HCT116 (cell line): ENCODE results near the gene ZFHX2. TPM values are rescaled to one million over a fixed set of nuclear protein-coding genes. Genes with fewer than 3 reads are reported as not detected.

Source experiments
- ATAC-seq: fragments of 200-7000 bp; cut with Tn5 transposase; 2 replicates; pipeline ENCODE4 v1.9.1; 2020; ENCODE audit warnings: mild to moderate bottlenecking, moderate library complexity
- BruUV-seq: library from RNA; stranded (reverse); fragments of 400-500 nt; replicated peaks from 2 replicates; lab custom pipeline; 2021; lab: Mats Ljungman, UMichigan
- CTCF ChIA-PET: fragments of 300-600 bp; sonication (Branson Sonifier 250); formaldehyde crosslinking; loops from one replicate; lab custom pipeline; 2021; ENCODE audit warnings: antibody characterized with exemption; lab: Charles Lee
- POLR2A ChIA-PET: fragments of 300-600, 350-600 bp; sonication (Branson Sonifier 250); formaldehyde crosslinking; loops from one replicate; lab custom pipeline; 2021; ENCODE audit warnings: antibody characterized with exemption; lab: Charles Lee
- RAD21 ChIA-PET, 2 experiments: fragments of 300-600 bp; sonication (Branson Sonifier 250); formaldehyde crosslinking; loops; one replicate each; lab custom pipeline; 2023; ENCODE audit warnings: low total read pairs in 2 of 2; ENCODE audit not compliant: uncharacterized antibody in 2 of 2, unreplicated experiment in 2 of 2, low non-redundant PET in 1 of 2; lab: Charles Lee
- DNase-seq: peaks from one replicate; pipeline ENCODE4 v3.0.0-alpha.2; 2010; ENCODE audit warnings: low read depth, low spot score
- H2AFZ ChIP-seq: fragments of 200-600 bp; shearing (Covaris generic), sonication (generic); 2 replicates; pipeline ENCODE4 v1.6.1; 2017; ENCODE audit warnings: low read depth, mixed run types, mixed read lengths, antibody characterized with exemption, low read length; ENCODE audit not compliant: poor library complexity, severe bottlenecking
- H3K27ac ChIP-seq: 2 replicates; pipeline ENCODE4 v1.5.1; 2012; ENCODE audit warnings: low read depth, low read length
- H3K27me3 ChIP-seq: fragments of 200-600 bp; sonication (generic); 2 replicates; pipeline ENCODE4 v1.6.1; 2016; ENCODE audit warnings: mixed run types, low read length, mixed read lengths; ENCODE audit not compliant: insufficient read depth
- H3K36me3 ChIP-seq, 2 experiments: fragments of 200-500 bp in 1 of 2; fragments of 200-600 bp in 1 of 2; sonication (Bioruptor generic) in 1 of 2; sonication (generic) in 1 of 2; 2 replicates each; pipeline versions ENCODE4 v1.5.1 to v1.6.1; 2014 to 2016; ENCODE audit warnings: low read length in 2 of 2, inconsistent platforms in 1 of 2, mixed read lengths in 1 of 2, mixed run types in 1 of 2; ENCODE audit not compliant: insufficient read depth in 2 of 2, control insufficient read depth in 1 of 2
- H3K4me1 ChIP-seq, 2 experiments: fragments of 200-600 bp in 1 of 2; sonication (generic) in 1 of 2; 2 replicates each; pipeline versions ENCODE4 v1.5.1 to v1.6.1; 2012 to 2017; ENCODE audit warnings: low read length in 2 of 2, inconsistent platforms in 1 of 2, mild to moderate bottlenecking in 1 of 2, mixed read lengths in 1 of 2, mixed run types in 1 of 2, moderate library complexity in 1 of 2; ENCODE audit not compliant: insufficient read depth in 2 of 2, control insufficient read depth in 1 of 2
- H3K4me2 ChIP-seq: fragments of 200-600 bp; sonication (generic); 2 replicates; pipeline ENCODE4 v1.6.1; 2017; ENCODE audit warnings: mixed run types, low read length, mixed read lengths
- H3K4me3 ChIP-seq, 2 experiments: fragments of 200-600 bp in 1 of 2; sonication (generic) in 1 of 2; replicated peaks in 1 of 2; 2 replicates each; pipeline ENCODE4 v1.5.1; 2011 to 2016; ENCODE audit warnings: low read length in 2 of 2, control low read depth in 1 of 2, low read depth in 1 of 2, mild to moderate bottlenecking in 1 of 2, mixed read lengths in 1 of 2, mixed run types in 1 of 2
- H3K79me2 ChIP-seq: fragments of 200-600 bp; sonication (generic); 2 replicates; pipeline ENCODE4 v1.6.1; 2017; ENCODE audit warnings: mild to moderate bottlenecking, mixed run types, low read length, moderate library complexity, mixed read lengths; ENCODE audit not compliant: insufficient read depth
- H3K9ac ChIP-seq: fragments of 200-600 bp; sonication (generic); 2 replicates; pipeline ENCODE4 v1.6.1; 2016; ENCODE audit warnings: low read length, mixed read lengths
- H3K9me2 ChIP-seq: fragments of 200-600 bp; sonication (generic), shearing (Covaris generic); 2 replicates; pipeline ENCODE4 v1.6.1; 2017; ENCODE audit warnings: mixed run types, mild to moderate bottlenecking, moderate library complexity; ENCODE audit not compliant: insufficient read depth
- H3K9me3 ChIP-seq, 2 experiments: fragments of 200-500 bp in 1 of 2; fragments of 200-600 bp in 1 of 2; sonication (Bioruptor generic) in 1 of 2; sonication (generic) in 1 of 2; 2 replicates each; pipeline ENCODE4 v1.6.1; 2014 to 2017; ENCODE audit warnings: low read length in 2 of 2, mixed read lengths in 2 of 2, inconsistent platforms in 1 of 2, low read depth in 1 of 2, mild to moderate bottlenecking in 1 of 2, mixed run types in 1 of 2, moderate library complexity in 1 of 2; ENCODE audit not compliant: control insufficient read depth in 1 of 2, insufficient read depth in 1 of 2
- H4K20me1 ChIP-seq: fragments of 200-600 bp; sonication (generic), shearing (Covaris generic); 2 replicates; pipeline ENCODE4 v1.6.1; 2017; ENCODE audit warnings: mixed run types, mild to moderate bottlenecking, moderate library complexity; ENCODE audit not compliant: insufficient read depth
- CBX3 ChIP-seq: IDR thresholded peaks from 2 replicates; pipeline ENCODE4 v1.6.1; 2012; ENCODE audit warnings: low read depth
- intact Hi-C: fragments of 100-400 bp; cut with micrococcal nuclease; formaldehyde crosslinking; loops from 2 replicates; pipeline ENCODE4 v1.10.0; 2022
- total RNA-seq: library from RNA; stranded (reverse); gene quantifications from one replicate; pipeline ENCODE4 v1.2.1, GENCODE V29; 2021; ENCODE audit not compliant: unreplicated experiment
- TF ChIP-seq, protein P1 (sequence below), 3 experiments: fragments of 200-600 bp in 1 of 3; sonication (generic) in 1 of 3; IDR thresholded peaks in 2 of 3; conservative IDR thresholded peaks in 1 of 3; 2 replicates each; pipeline ENCODE4 v1.5.1; 2012 to 2017; ENCODE audit warnings: low read depth in 2 of 3, low read length in 2 of 3, antibody characterized with exemption in 1 of 3, borderline replicate concordance in 1 of 3, control low read depth in 1 of 3, mild to moderate bottlenecking in 1 of 3, mixed read lengths in 1 of 3, mixed run types in 1 of 3, moderate library complexity in 1 of 3; ENCODE audit not compliant: insufficient read depth in 1 of 3

ZFHX2 gene
- total RNA-seq, 1 experiment from 2014 or later = 3.6 TPM

DNA sequence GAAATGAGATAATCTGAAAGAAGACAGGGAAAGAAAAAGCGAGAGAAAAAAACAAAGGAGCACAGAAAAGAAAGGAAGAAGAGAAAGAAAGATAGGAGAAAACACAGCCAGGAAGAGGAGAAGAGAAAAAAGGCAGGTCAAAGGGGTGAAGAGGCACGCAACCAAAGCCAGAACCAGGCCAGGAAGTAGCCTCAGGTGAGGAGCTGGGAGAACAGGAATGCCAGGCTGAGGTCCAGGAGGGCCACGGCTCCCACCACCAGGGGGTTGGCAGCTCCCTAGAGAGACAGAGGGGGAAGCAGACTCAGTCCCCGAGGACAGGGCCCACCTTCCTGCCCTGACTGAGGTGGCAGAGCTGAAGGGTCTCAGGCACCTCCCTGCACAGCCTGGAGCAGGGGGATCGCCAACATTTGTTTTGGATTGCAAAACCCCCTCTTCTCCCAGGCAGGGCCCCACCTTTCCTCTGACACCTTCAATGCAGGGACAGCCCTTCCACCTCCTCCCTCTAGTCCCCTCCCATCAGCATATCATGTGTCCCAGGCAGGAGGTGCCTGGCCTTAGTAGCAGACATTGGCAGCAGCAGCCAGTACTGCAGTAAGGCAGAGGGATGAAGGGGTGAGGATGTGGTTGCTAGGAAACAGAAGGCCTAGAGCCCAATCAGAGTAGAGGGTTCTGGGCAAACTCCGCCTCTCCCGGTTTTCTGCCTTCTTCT lies 18.0 kb upstream of the ZFHX2 start:
- intact Hi-C loops = no loop called here
- H3K9me3 ChIP-seq = no peaks in the 10 kb centered on the region
- CTCF ChIA-PET = interaction anchor here (1.2 to 3.6 kb wide), 3 partner anchors 11 to 19 kb away, joined by 5 to 21 read pairs (median 13); no protein-coding TSS in a partner anchor
- H3K36me3 ChIP-seq = peaks cover 0 to 6% of the 10 kb centered on the region in 2 experiments; a peak in 2 of 4 replicates
- peaks cover 26 to 34% of the 10 kb centered on the region in 2 experiments for H3K4me1 ChIP-seq
- peak; percentile 58 for DNase-seq
- no peak overlapping the region for H2AFZ ChIP-seq
- ATAC-seq = peak; percentile 60
- RAD21 ChIA-PET = no interaction called here
- no TSS peak for BruUV-seq
- TF ChIP-seq, protein P1, sequence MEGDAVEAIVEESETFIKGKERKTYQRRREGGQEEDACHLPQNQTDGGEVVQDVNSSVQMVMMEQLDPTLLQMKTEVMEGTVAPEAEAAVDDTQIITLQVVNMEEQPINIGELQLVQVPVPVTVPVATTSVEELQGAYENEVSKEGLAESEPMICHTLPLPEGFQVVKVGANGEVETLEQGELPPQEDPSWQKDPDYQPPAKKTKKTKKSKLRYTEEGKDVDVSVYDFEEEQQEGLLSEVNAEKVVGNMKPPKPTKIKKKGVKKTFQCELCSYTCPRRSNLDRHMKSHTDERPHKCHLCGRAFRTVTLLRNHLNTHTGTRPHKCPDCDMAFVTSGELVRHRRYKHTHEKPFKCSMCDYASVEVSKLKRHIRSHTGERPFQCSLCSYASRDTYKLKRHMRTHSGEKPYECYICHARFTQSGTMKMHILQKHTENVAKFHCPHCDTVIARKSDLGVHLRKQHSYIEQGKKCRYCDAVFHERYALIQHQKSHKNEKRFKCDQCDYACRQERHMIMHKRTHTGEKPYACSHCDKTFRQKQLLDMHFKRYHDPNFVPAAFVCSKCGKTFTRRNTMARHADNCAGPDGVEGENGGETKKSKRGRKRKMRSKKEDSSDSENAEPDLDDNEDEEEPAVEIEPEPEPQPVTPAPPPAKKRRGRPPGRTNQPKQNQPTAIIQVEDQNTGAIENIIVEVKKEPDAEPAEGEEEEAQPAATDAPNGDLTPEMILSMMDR (IDR thresholded peaks at IDR 0.05 in 2 of 3, conservative IDR thresholded peaks at IDR 0.05 in 1 of 3; ENCODE audit: borderline replicate concordance in 1 of 3, insufficient read depth in 1 of 3, low read depth in 2 of 3, low read length in 2 of 3) = peak in 2 of 3 experiments; percentile 31 to 38; a peak in 4 of 6 replicates
- no peak for TF ChIP-seq CBX3
- H4K20me1 ChIP-seq = no peaks in the 10 kb centered on the region
- H3K27ac ChIP-seq = peak overlapping the region; percentile 50
- peak overlapping the region; percentile 89 for H3K4me2 ChIP-seq
- H3K79me2 ChIP-seq = peaks cover 10% of the 10 kb centered on the region; the same call in 1 of the 2 replicates
- H3K9ac ChIP-seq = peak overlapping the region; percentile 80; the same call in 1 of the 2 replicates
- POLR2A ChIA-PET = no interaction called here
- no peak overlapping the region for H3K4me3 ChIP-seq
- H3K9me2 ChIP-seq = no peaks in the 10 kb centered on the region
- H3K27me3 ChIP-seq = no peaks in the 10 kb centered on the region
